ENCODE results near the gene EPB41L1. TPM values are rescaled to one million over a fixed set of nuclear protein-coding genes. Genes with fewer than 3 reads are reported as not detected.

The EPB41L1 gene
- total RNA-seq, 1 donor: 18.1 TPM

GRCh38 chr20:36225666-36226065, 71.1 kb downstream of the EPB41L1 start:
- no peak overlapping the region for H3K4me3 ChIP-seq (ENCODE audit: low read depth, low read length)
- no peak for TF ChIP-seq CTCF (IDR thresholded peaks at IDR 0.05; ENCODE audit: insufficient read depth, low read length)
- DNase-seq (ENCODE audit: low read depth): no peak

- TF ChIP-seq CTCF (IDR thresholded peaks at IDR 0.05; ENCODE audit: insufficient read depth, low read length): no peak
- no peak overlapping the region for H3K4me3 ChIP-seq (ENCODE audit: low read depth, low read length)
- no peak for DNase-seq (ENCODE audit: low read depth)
Measured at GRCh38 chr20:36228770-36229169, 74.2 kb downstream of the EPB41L1 start.

GRCh38 chr20:36230019-36230418, 75.5 kb downstream of the EPB41L1 start:
- TF ChIP-seq CTCF (IDR thresholded peaks at IDR 0.05; ENCODE audit: insufficient read depth, low read length): no peak
- H3K4me3 ChIP-seq (ENCODE audit: low read depth, low read length): no peak overlapping the region
- no peak for DNase-seq (ENCODE audit: low read depth)

GRCh38 chr20:36231331-36231730, 76.8 kb downstream of the EPB41L1 start:
- TF ChIP-seq CTCF (IDR thresholded peaks at IDR 0.05; ENCODE audit: insufficient read depth, low read length): no peak

GRCh38 chr20:36234771-36235320, 80.3 kb downstream of the EPB41L1 start:
- TF ChIP-seq CTCF (IDR thresholded peaks at IDR 0.05; ENCODE audit: insufficient read depth, low read length): no peak
- DNase-seq (ENCODE audit: low read depth): no peak
- H3K4me3 ChIP-seq (ENCODE audit: low read depth, low read length): no peak overlapping the region

More at GRCh38 chr20:36231331-36231730, 76.8 kb downstream of the EPB41L1 start:
- no peak for DNase-seq (ENCODE audit: low read depth)
- no peak overlapping the region for H3K4me3 ChIP-seq (ENCODE audit: low read depth, low read length)

- peak within 1 kb of the TSS; percentile 75 for H3K4me3 ChIP-seq (ENCODE audit: low read depth, low read length)
- peak; percentile 78 for DNase-seq (ENCODE audit: low read depth)
- TF ChIP-seq CTCF (IDR thresholded peaks at IDR 0.05; ENCODE audit: insufficient read depth, low read length): no peak
Measured at GRCh38 chr20:36235892-36236785, 81.6 kb downstream of the EPB41L1 start, which contains the start of gene AAR2. TSS of gene AAR2 (plus strand) at chr20:36236478. CDS start at chr20:36239869, 3,391 bp downstream.
